ENCODE data around the gene PLRG1.

DNA sequence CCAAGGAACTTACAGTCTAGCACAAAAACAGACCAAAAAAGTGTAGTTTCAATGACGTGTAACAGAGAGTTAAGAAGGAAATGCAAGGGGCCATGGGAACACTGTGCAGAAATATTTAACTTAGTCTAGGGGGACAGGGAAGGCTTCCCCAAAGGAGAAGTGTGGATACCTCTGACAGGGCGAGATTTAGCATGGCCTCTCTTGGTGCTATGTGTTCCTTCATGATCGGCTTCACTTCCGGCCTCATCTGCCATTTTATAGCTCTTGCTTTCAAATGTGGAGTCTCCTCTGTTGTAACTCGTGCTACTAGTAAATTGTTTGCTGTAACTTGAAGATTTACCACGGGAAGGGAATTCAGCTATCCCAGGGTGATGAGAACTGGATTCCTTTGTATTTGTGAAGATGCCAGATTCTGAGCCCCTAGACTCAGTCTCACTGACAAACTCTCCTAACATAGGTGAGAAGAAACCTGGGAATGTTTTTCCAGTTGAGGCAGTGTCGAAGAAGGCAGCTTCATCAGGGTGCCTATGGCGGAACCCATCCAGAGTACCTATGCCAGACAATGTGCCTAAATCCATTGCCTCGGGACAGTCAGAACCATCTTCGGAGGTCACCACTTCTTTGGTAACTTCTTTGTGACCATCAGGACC, 35.3 kb upstream of the PLRG1 start:
- TF ChIP-seq CTCF (IDR thresholded peaks at IDR 0.05; ENCODE audit: insufficient read depth, low read depth, low read length), result no peak
- no peak for TF ChIP-seq EZH2 (IDR thresholded peaks at IDR 0.05; ENCODE audit: insufficient read depth, low read length)
